LNCaP clone FGC (cell line): ENCODE results near the gene GRIK4.

Experiments used
- DNase-seq: peaks from one replicate; pipeline ENCODE4 v3.0.0-alpha.2; 2011; ENCODE audit warnings: low read depth
- H3K4me3 ChIP-seq: 2 replicates; pipeline ENCODE4 v1.5.1; 2011; ENCODE audit warnings: mild to moderate bottlenecking, low read depth, low read length, control low read depth
- CTCF ChIP-seq: IDR thresholded peaks from 2 replicates; pipeline ENCODE4 v1.5.1; 2012; ENCODE audit warnings: mild to moderate bottlenecking; ENCODE audit not compliant: control insufficient read depth, insufficient read depth; ENCODE audit errors: extremely low read depth

The GRIK4 gene

DNA sequence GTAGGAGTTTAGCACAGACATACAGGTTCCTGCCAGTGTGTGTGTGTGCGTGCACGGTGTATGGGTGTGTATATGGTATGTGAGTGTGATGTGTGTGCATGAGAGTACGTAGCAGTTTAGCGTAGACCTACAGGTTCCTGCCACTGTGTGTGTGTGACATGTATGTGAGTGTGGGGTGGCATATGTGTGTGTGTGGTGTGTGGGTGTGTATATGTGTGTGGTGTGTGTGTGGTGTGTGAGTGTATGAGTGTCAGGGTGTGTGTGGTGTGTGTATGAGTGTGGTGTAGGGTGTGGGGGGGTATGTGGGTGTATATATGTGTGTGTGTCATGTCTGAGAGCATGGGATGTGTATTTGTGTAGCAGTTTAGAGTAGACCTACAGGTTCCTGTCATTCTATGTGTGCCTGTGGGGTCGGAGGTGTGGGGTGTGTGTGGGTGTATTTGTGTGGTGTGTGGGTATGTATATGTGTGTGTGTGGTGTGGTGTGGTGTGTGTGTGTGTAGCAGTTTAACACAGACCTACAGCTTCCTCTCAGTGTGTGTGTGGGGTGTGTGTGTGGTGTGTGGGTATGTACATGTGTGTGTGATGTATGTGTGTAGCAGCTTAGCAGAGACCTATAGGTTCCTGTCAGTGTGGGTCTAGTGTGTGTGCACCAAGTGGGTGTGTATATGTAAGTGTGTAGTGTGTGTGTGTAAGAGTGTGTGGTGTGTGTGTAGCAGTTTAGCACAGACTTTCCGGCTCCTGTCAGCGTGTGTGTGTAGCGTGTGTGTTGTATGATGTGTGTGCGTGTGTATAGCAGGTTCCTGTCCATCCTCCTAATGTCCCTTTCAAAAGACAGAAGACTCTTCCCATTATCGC is 480.5 kb downstream of the GRIK4 start:
- no peak overlapping the region for H3K4me3 ChIP-seq
- no peak for TF ChIP-seq CTCF
- no peak for DNase-seq

DNA sequence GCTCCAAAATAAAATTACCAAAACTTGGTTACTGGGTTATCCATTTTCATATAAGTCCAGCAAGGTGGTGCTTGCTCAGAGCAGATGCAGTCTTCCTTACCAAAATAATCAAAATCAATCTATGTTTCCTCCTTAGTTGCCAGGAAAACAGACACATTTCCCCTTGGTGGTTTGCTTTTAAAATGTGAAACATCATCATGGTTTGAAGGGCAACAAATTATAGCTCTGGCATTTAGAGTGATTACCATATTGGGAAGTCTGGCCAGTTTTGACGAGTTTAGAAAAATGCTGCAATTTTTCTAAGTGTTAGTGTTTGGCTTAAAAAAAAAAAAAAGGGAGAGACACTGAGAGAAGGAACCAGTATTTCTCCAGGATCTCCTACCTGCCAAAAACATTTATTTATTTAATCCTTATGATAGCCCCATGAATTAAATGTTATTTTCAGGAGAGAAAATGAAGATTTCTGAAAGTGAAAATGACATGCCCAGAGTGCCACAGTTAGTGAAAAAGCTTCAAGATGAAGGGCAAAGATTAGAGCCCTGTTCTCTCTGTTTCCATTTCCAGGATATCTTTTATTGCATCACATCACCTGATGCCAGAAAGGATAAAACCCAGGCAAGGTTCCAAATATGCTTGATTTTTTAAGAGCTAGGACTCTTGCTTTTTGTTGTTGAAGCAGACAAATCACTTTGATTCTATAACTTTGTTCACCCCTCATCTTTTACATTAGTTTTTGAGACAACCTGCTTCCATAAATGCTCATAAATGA is 482.7 kb downstream of the GRIK4 start:
- no peak overlapping the region for H3K4me3 ChIP-seq
- no peak for TF ChIP-seq CTCF
- peak; percentile 75 for DNase-seq

DNA sequence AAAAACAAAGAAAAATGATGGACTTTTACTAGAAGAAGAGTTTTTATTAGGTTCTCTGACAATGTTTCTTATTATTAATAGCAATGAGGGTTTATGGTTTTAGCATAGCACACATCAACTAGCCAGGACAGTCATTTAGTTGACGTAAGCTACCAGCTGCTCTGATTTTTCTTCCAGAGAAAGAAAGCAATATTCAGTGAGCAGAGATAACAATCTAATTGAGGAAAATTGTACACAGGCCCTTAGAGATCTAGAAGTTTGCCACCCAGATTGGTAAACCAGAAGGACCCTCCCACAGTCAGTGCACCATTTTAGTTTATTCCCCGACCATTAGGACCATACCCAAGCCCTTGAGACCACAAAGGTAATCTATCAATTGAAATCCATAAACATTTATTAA is 483.6 kb downstream of the GRIK4 start:
- no peak for TF ChIP-seq CTCF
- H3K4me3 ChIP-seq, result no peak overlapping the region
- DNase-seq, result no peak

- H3K4me3 ChIP-seq, result no peak overlapping the region
- TF ChIP-seq CTCF, result no peak
- DNase-seq, result no peak
Observed at GRCh38 chr11:120996973-120997372, 485.4 kb downstream of the GRIK4 start.

DNA sequence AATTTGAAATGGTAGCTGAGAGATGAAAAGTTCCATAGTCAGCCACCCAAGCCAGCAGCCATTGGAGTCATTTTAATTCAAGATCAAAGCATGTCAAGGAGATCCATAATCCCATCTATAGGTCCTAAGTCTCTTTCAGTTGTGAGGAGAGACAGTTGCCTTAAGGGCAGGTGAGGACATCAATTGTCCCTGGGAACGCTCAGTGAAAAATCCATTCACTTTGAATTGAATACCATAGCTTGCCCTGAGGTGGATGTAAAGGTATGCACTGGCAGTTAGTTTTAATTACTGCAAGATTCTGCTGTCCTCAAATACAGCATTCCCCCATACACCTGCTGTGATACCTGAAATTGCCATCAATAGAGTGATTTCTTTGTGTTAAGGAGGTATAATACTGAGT is 487.0 kb downstream of the GRIK4 start:
- H3K4me3 ChIP-seq, result no peak overlapping the region
- TF ChIP-seq CTCF, result no peak
- no peak for DNase-seq

- no peak for TF ChIP-seq CTCF
- H3K4me3 ChIP-seq, result no peak overlapping the region
- no peak for DNase-seq
Observed at GRCh38 chr11:121004206-121004840, 492.8 kb downstream of the GRIK4 start.
